Measurements from ENCODE around the gene LRRC31.

LRRC31 gene

DNA sequence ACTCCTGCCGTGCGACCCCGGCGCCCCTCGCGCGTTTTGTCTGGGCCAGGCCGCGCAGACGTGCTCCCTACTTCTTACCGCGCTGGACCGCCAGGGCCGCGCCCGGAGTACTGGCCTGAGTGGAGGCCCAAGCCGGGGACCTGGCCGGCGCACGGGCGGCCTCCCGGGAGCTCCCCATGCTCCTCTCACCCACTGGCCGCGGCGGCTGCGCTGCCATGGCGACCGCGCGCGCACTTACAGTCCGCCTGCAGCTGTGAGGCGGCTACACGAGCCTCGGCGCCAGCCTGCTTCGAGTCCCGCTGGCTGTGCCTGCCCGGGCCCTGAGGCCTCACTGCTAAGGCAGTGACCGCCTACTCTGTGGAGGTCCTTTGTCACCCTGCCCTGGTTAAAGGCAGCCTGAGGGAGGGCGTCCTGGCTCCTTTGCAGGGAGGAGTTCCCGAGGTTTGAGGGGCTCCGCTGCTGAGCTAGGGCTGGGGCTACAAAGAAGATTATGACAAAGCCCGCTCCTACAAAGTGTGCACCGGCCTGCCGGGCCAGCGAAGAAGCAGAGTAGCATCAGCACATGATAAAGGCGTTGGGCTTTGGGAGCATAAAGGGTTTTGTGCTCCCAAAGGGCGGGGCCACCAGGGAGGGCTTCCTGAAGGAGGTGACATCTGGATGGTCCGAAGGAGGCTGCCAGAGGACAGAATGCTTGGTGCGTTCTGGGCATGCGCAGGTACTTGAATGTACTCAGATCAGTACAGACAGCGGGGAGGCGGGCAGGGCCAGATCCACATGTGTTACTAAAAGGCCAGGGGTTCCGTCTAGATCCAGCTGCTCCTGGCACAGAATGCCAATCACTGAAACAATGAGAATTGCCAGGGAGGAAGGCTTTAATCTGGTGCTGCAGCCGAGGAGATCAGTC lies 57.2 kb downstream of the LRRC31 start, which contains the start of the genes LRRC34 and LRRIQ4:
TSS of gene LRRC34 (minus strand) at position 573 of the 904 bp plus-strand sequence. CDS start at position 217, 356 bp downstream.
TSS of gene LRRIQ4 (plus strand) at position 539 of the 904 bp plus-strand sequence. CDS start 9,052 bp downstream, outside the sequence.
- H3K9me2 ChIP-seq (replicated peaks; ENCODE audit: control insufficient read depth, low read length) = no peaks in the 10 kb centered on the region
- H3K27ac ChIP-seq (ENCODE audit: low read depth, low read length) = peak within 1 kb of the TSS; percentile 53
- H3F3A ChIP-seq (ENCODE audit: control insufficient read depth, insufficient read depth) = peaks cover 16% of the 10 kb centered on the region
- no peaks in the 10 kb centered on the region for H4K20me1 ChIP-seq (ENCODE audit: control insufficient read depth, insufficient read depth, low read depth, low read length)
- peak within 1 kb of the TSS; percentile 98 for H3K4me2 ChIP-seq (ENCODE audit: low read length)
- TF ChIP-seq EZH2phosphoT487 (IDR thresholded peaks at IDR 0.05; ENCODE audit: borderline replicate concordance, low read length) = no peak
- TF ChIP-seq CTCF (IDR thresholded peaks at IDR 0.05; ENCODE audit: low read depth, low read length, poor library complexity, severe bottlenecking) = no peak
- H3K79me2 ChIP-seq (ENCODE audit: control insufficient read depth, low read length) = peaks cover 22% of the 10 kb centered on the region
- H3K4me3 ChIP-seq (ENCODE audit: low read length) = peak within 1 kb of the TSS; percentile 73
- H3K36me3 ChIP-seq (ENCODE audit: control insufficient read depth, low read length) = no peaks in the 10 kb centered on the region; the same call in 1 of the 2 replicates
- peaks cover 46% of the 10 kb centered on the region for H3K4me1 ChIP-seq (ENCODE audit: control insufficient read depth, low read length)
- H3K27me3 ChIP-seq (ENCODE audit: control insufficient read depth, low read length) = no peaks in the 10 kb centered on the region
- peaks cover 10% of the 10 kb centered on the region; the same call in 1 of the 2 replicates for H3K9me3 ChIP-seq (ENCODE audit: control insufficient read depth, insufficient read depth, low read length)

DNA sequence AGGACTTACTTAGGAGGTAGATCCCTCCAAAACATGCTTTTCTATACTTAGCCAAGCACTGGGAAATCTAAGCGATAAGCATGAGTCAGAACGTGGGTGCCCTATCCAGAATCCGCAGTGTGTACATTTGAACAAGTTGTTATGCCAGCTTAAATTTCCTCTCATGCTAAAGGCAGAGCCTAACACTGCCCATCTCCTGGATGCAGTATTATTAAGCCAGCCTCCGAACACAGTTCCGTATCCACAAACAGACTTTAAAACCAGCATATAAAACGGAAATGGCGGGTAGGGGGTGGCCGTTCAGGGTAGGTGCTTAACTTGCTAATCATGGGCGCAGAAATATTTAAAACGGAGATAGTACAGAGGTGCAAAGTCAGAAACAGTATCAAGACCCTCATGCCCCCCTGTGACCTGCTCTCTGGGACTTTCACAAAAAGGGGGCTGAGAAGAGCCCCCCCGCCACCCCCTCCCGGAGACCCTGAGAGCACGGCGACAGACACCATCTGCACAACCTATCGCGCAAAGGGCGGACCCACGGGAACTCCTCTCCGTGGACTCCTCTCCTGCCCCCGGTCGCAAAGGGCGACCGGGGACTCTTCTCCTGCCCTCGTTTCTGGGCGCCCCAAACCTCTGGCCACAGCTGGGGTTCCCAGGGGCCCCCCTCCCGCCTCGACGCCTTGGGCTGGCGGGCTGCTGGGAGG lies 58.0 kb downstream of the LRRC31 start:
- Histone ChIP-seq H3K4me3 (ENCODE audit: low read length) (peak overlapping the region; percentile 73), H4K20me1 (ENCODE audit: control insufficient read depth, insufficient read depth, low read depth, low read length) (no peaks in the 10 kb centered on the region), H3K4me2 (ENCODE audit: low read length) (peak overlapping the region; percentile 98), H3K4me1 (ENCODE audit: control insufficient read depth, low read length) (peaks cover 46% of the 10 kb centered on the region), H3K27ac (ENCODE audit: low read depth, low read length) (peak overlapping the region; percentile 53), H3K9me2 (replicated peaks; ENCODE audit: control insufficient read depth, low read length) (no peaks in the 10 kb centered on the region), H3K27me3 (ENCODE audit: control insufficient read depth, low read length) (no peaks in the 10 kb centered on the region), H3F3A (ENCODE audit: control insufficient read depth, insufficient read depth) (peaks cover 16% of the 10 kb centered on the region), H3K79me2 (ENCODE audit: control insufficient read depth, low read length) (peaks cover 22% of the 10 kb centered on the region), H3K9me3 (ENCODE audit: control insufficient read depth, insufficient read depth, low read length) (peaks cover 10% of the 10 kb centered on the region; the same call in 1 of the 2 replicates), H3K36me3 (ENCODE audit: control insufficient read depth, low read length) (peaks cover 3% of the 10 kb centered on the region; the same call in 1 of the 2 replicates)
- TF ChIP-seq CTCF (IDR thresholded peaks at IDR 0.05; ENCODE audit: low read depth, low read length, poor library complexity, severe bottlenecking) = no peak
- TF ChIP-seq EZH2phosphoT487 (IDR thresholded peaks at IDR 0.05; ENCODE audit: borderline replicate concordance, low read length) = no peak

DNA sequence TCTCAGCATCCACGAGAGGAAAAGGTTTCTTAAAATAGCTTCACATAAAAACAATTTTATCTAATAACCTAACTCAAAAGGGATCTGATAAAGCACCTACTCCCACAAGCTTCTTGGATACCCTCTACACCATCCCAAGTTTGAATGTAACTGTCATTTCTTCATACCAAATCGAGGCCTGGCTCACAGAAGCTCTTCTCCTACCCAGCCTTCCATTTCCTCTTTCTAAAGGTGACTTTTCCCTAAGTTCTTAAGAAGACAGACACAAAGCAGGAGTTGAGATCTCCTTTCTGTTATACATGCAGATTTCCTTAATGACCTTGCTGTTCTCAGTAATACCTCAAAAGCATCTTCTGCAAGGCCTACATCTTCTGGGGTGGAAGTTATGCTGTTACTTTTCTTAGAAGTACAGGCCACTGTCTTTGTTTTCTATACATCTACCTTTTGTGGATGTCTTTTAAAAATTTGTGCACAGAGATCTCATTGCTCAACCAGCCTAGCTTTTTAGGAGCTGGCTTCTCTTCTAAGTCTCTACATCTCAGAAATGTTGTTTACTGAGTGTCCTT lies 60.4 kb downstream of the LRRC31 start:
- Histone ChIP-seq H3K9me2 (replicated peaks; ENCODE audit: control insufficient read depth, low read length) (no peaks in the 10 kb centered on the region), H3K4me1 (ENCODE audit: control insufficient read depth, low read length) (peaks cover 43% of the 10 kb centered on the region), H4K20me1 (ENCODE audit: control insufficient read depth, insufficient read depth, low read depth, low read length) (no peaks in the 10 kb centered on the region), H3K9me3 (ENCODE audit: control insufficient read depth, insufficient read depth, low read length) (no peaks in the 10 kb centered on the region), H3K27ac (ENCODE audit: low read depth, low read length) (no peak overlapping the region), H3K79me2 (ENCODE audit: control insufficient read depth, low read length) (peaks cover 22% of the 10 kb centered on the region), H3K4me2 (ENCODE audit: low read length) (peak overlapping the region; percentile 15), H3K36me3 (ENCODE audit: control insufficient read depth, low read length) (peaks cover 10% of the 10 kb centered on the region), H3F3A (ENCODE audit: control insufficient read depth, insufficient read depth) (peaks cover 12% of the 10 kb centered on the region; the same call in 1 of the 2 replicates), H3K4me3 (ENCODE audit: low read length) (no peak overlapping the region), H3K27me3 (ENCODE audit: control insufficient read depth, low read length) (no peaks in the 10 kb centered on the region)
- TF ChIP-seq CTCF (IDR thresholded peaks at IDR 0.05; ENCODE audit: low read depth, low read length, poor library complexity, severe bottlenecking) (no peak), EZH2phosphoT487 (IDR thresholded peaks at IDR 0.05; ENCODE audit: borderline replicate concordance, low read length) (no peak)

All from DOHH2 (cell line).